Activated CD4-positive, alpha-beta T cell treated with anti-CD3 and anti-CD28 coated beads, Interleukin-2, amount 50 U/mL, for 24 hours (primary cell): Measurements from ENCODE around the gene MEIS1.
"Not testable (repeated sequence)": the region's sequence is repeated elsewhere in the genome, so short reads cannot be mapped to it uniquely, and the experiment has no call there.

ENCODE experiments used
- DNase-seq, 2 donors: peaks; one replicate each; pipeline ENCODE4 v3.0.0-alpha.2; 2020; ENCODE audit warnings: low read depth in 1 of 2, low spot score in 1 of 2

The MEIS1 gene

DNA sequence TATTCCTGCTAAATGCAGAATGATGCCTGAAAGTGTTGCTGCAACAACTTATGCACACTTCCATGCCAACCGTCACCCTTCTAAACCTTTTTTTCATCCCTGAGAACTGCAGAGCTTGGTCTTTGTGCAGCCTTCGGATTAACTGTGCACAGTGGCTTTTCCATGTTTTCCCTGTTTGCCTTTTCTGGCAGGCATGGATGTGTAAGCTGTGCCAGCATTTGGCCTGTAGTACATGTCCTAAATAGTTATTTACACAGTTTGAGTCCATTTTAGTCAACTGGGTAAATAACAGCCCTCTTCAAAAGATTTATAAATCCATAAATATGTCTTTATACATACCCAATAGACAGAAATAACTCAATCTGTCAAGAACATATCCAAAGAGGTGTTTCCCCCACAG, 31.5 kb downstream of the MEIS1 start:
- DNase-seq, result no peak

DNA sequence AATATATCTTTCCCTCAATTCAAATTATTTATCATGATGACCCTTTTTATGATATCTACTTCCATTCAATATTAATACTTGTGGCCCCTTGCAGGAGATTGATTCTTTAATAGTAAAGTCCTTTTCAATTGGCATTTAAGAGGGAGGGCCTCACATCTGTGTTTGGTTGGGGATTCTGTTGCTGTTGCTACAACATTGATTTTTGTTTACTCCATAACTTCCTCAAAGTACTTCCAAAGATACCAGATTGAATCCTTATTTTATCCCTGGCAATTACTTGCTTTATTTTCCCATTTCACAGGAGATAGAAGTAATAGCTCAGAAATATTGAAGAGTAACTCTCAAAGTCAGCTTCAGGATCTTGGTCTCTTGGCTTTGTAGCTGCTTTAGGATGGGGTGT, 32.8 kb downstream of the MEIS1 start:
- DNase-seq, result no peak

DNA sequence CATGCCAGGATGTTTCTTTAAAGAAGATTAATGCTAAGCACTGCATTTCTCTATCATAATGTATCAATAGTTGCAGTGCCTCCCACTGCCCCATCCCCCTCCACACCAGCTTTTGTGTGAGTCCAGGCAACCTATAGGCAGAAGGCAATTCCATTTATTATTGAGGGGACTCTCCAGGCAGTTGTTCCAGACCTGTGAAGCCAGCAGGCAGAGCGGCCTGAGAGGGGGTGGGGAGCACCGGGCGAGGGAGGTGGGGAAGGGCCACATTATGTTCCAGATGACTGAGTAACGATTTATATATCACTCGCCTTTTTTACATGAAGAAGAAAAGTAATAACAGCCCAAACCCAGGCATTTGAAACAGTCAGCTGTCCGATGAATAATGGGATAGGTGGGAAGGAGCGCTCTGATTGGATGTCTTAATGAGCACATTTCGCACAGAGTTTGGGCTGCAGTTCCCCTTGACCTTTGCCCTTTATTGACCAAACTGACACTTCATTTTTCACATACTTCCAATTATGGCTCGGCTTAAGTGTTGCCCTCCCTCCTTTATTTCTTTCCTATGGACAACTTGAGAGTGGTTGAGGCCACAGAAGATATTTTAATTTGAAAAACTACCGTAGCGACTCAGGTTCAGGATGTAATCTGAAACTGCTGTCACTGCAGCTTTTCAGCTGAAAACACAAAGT, 34.4 kb downstream of the MEIS1 start:
- no peak for DNase-seq

DNA sequence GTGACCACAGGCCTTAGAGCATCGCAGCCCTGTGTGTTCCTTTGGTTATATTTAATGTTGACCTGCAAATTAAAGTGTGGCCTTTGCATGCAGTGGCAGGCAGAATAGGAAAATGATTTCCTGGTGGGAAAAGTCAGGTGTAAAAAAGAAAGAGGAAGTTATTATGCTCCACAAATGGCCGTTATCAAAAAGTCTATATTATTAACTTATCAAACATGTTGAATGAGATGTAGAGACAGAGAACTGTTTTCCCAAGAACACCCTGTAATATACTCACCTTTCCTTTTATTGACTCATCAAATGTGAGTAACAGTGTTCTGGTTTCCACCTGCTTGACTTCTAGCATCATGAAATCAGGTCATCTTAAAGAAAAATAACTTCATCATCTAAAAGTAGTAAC, 35.3 kb downstream of the MEIS1 start:
- no peak for DNase-seq

DNA sequence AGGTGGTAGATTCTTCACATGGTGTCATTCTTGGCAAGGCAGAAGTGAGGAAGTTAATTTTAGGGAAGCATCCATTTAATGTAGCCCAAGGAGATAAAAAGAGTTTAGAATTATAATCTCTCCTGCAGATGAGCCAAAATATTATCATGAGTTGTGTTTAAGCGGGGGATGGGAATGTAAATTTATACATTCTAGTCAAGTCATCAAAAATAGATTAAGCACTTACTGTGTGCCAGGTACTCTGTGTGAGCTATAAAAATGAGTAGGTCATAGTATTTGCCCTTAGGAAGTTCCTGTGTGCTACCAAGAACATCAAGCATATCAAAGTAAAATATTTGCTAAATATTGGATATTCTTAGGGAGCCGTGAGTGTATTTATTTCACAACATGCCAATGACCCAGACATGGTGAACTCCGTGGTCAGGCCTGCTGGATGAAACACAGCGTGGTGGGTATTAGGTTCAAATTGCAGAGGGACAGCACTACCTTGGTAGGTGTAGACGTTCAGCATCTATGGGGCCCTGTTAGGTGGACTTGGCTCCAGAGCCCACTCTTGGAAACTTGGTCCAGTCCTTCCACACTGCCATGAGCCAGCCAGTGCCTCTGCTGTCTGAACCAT, 37.4 kb downstream of the MEIS1 start:
- no peak for DNase-seq

DNA sequence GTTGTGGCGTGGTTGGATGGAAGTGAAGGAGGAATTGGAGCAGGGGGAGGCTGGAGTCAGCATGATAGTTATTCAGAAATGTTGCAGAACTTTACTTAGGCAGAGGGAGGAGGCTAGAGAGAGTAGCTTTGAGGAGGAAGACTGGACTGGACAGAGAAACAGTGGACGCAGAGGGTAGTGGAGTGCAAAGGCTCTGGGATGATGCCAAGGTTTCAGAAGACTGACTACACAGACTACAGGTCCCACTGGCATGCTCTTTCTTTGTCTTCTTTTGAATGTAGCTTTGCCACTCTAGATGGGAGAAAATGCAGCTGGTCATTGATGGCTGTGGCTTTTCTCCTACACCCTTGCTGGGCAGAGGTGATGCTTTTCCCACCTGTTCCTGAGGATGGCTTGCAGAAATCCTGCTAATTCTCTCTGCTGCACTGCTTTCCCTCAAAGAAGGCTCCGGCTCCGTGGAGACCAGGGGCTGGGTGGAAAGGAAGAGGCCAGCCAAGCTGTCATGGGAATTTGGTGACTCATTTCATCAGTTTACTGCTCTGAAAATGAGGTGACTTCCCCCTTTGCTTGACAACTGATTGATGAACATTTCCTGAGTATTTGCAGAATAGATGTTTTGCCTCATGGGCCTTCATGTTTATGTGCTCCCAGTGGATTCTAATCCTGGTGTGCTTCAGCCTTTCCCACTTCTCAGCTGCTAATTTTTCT, 42.4 kb downstream of the MEIS1 start:
- no peak for DNase-seq

DNA sequence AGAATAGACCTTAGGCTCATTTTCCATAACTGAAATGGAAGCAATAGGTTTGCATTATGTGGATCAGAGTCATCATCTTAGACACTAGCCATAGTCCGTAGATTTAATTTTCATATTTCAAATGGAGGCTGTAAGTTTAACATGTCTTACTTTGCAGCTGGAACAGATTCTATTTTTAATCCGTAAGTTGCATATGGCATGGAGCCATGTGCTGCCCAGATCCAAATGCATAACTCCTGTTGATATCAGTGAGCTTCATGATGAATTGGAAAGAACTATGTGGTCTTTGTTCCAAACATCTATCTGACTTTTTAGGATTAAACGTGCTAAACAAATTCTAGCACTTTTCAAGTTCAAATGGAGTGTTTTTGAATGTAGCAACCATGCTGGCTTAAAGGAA, 43.4 kb downstream of the MEIS1 start:
- DNase-seq, result no peak

DNA sequence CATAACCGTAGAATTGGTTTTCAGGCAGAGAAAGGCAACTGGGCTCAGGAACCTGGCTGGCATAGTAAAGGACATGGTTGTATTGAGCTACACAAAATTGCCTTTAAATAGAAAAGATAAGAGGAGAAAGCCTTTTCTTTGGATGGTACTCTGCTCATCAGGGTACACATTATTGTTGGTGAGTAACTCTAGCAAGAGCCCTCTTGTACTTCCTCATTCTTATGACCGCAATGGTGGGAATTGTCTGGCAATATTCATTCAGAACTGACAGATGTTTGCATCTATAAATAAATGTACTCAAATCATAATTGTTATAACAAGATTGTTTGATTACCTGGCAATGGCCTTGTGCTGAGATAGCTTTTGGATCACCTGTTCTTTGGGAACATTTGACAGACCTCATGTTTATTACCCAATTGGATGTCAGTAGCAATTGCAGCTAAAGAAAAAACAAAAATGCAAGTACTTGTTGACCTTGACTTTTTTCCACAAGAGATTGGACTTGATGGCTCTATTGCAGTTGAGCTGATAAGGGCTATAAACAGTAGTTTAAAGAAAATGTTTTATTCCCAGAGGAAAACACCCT, 43.9 kb downstream of the MEIS1 start:
- no peak for DNase-seq

DNA sequence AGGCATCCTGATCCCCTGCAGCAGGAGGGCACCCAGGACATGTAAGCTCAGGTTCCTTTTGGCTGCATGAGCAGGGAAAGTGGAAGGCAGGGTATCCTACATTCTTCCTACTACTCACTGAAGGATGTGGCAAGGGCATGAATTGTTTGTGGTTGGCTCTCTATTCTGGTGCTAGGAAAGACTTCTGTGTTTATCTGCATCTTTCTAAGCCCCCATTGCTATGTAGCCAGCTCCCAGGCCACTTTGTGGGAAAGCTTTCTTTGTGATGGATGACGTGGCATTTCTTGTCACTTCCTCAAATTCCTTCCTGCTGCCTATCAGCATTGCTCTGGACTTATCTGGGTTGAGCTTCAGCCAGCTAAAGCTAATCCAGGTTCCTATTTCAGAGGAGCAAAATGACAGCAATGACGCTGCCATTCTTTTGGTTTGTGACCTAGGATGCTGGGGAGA, 46.2 kb downstream of the MEIS1 start:
- DNase-seq, result no peak

DNA sequence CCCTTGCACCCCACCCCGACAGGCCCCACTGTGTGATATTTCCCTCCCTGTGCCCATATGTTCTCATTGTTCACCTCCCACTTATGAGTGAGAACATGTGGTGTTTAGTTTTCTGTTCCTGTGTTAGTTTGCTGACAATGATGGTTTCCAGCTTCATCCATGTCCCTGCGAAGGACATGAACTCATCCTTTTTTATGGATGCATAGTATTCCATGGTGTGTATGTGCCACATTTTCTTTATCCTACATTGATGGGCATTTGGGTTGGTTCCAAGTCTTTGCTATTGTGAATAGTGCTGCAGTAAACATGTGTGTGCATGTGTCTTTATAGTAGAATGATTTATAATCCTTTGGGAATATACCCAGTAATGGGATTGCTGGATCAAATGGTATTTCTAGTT, 50.3 kb downstream of the MEIS1 start:
- not testable (repeated sequence) for DNase-seq

DNA sequence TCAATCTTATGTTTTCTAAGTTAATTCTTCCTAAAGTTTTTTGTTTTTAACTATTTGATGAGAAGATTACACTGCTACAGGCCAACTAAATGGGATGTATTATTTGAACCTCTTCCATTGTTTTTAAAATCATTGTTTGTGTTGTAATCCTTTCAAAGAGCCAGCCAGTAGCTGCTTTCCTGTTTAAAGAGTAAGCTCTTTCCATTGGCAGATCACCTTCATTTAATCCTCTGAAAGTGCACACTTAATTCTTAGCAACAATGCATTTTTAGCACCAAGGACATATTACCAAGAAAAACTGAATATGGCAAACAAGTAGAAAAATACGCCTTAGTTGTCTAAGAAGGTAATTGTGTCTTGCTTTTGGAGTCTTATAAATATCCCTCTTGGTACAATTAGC, 54.0 kb downstream of the MEIS1 start:
- DNase-seq, result no peak

DNA sequence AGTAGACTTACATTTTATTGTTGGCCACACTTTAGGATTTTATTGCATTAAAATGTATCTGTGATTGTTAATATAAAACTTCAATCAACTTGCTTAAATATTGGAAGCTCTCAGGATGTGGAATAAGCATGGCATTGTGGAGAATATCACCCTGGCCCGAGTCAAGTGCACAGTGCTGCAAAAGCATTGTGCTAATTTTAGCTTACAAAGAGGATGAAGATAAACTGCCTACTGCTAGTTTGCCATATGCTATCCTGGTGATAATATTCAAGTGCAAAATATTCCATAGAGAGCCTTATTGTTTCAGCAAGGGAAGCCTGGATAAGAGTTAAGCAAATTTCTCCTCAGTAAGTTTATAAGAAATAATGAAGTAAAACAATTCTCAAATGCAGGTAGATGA, 54.5 kb downstream of the MEIS1 start:
- no peak for DNase-seq

DNA sequence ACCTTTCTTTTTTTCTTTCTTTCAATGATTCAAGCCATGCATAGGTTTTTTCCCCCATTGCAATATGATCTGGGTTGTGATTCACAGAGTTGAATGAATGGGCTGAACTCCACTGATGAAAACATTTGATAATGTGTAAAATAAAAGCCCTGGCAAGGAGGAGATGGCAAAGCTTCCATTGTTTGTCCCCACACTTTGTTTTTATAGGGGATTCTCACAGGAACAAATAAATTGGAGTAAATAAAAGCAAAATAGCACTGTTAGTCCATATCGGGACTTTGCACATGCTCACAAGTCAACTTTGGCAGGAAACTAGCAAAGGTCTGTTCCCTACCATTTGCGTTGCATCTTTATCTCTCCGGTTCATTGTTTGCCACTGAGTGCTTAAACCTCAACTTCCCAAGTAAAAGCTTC, 55.7 kb downstream of the MEIS1 start:
- no peak for DNase-seq

DNA sequence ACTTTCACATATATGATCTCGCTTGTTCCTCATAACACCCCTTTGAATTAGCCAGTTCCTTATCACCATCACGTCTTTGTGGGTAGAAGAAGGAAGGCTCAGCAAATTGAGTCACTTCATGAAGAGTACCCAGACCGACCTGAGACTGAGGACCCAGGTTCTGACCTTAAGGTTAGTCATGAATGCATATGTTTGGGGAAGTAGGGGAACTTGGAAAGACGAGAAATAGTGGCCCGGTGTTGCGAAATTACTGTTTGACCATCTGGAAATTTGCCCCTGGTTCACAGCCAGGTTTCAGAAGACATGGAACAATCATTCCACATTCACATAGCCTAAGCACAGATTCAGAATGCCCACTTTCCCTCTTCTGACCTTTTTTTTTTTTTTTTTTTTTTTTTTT, 59.8 kb downstream of the MEIS1 start:
- no peak for DNase-seq

DNA sequence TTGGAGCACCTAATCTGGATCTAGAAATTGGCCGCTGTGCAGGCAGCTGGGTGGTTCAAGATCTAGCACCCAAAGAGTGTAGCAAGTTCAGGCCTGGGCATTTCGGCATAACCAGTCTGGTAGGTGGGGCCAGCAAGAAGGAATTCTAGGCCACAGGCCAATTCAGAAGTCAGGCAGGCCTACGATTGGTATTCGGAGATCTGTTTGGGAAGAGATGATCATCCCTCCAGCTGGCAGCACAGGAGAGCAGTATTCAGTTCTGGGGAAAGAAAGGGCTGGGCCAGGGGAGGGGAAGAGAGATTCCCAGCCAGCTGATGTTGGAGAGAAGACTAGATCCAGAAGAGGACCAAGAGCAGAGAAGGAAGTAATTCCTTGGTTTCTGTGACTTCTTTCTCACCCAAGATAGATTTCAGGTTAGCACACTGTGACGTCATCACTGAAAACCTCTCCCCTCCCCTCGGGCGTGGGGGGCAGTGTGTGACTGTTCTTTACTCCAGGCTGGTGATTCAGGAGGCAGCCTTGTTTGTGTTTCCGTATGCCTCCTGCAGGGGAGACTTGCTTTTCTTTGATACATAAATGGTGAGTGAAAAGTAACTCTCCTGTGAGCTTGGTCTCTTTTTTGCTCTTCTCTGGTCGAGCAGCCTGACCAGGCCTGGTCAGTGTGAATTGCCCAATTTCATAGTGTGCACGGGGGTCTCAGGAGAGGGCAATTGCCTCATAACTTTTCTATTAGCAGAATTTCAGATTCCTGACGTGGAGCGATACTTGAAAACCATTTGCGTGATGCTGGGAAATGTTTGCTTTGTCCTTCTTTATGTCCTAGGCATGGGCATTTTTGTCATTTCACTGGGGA, 61.1 kb downstream of the MEIS1 start:
- no peak for DNase-seq

DNA sequence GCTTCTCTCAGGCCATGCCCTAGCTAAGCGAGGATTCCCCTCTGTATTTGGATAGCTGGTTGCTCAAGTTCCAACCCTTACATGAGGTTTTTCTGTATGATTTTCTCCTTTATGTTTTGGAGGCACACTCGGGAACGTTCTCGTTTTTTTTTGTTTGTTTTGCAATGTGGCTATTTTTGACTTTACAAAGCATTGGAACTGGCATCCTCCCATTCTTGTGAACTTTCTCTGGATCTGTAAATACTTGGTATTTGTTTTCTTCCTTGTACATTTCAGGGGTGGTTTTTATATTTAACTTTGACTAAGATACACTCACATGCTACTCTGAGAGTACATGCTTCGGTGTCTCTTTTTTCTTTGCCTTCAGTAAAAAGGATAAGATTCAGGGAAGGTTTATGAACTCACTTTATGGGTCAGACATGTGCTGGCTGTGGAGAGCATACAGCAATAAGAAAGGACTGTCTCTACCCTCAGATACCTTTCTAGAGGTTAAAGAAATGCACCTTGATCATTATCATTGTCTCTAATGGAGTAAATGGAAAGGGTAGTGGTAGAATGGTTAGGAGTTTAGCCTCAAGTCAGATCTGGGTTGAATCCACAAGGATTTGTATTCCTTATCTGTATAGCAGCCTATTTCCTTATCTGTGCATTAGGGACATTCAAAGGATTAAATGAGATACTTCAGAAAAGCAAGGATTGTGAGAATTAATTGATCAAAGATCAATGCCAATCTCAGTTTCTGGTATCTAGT, 61.9 kb downstream of the MEIS1 start:
- no peak for DNase-seq

DNA sequence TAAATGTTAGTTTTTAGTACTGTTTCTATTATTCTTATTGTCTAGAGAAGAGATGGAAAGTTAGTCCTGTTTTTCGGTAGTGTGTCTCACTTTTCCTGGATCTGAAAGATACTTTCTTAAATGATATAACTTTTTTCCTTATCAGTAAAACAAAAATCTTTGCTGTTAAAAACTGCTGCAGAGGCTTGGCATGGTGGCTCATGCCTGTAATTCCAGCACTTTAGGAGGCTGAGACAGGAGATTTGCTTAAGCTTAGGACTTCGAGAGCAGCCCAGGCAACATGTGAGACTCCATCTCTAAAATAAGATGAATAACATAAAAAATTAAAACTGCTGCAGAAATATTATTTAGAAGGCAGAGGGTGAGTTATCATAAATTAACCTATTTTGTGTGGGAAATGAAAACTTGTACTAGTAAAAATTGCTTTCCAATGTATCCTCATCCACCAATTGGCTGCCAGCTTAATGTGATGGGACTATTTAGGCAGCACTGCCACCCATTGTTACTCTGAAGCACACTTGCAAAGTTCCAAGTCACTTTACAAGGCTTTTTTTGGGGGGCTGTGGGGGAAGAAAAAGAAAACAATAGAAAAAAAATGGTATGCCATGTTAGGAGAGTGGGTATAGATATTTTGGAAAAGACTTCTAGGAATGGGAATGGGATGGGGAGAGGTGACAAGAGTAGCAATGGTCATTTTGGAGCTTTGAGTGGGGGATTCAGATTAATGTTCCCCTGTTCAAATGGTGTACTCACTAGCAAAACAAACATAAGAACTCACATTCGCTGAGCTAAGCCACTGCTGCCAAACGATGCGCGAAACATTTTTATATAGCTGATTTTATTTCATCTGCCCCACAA, 62.7 kb downstream of the MEIS1 start:
- no peak for DNase-seq

DNA sequence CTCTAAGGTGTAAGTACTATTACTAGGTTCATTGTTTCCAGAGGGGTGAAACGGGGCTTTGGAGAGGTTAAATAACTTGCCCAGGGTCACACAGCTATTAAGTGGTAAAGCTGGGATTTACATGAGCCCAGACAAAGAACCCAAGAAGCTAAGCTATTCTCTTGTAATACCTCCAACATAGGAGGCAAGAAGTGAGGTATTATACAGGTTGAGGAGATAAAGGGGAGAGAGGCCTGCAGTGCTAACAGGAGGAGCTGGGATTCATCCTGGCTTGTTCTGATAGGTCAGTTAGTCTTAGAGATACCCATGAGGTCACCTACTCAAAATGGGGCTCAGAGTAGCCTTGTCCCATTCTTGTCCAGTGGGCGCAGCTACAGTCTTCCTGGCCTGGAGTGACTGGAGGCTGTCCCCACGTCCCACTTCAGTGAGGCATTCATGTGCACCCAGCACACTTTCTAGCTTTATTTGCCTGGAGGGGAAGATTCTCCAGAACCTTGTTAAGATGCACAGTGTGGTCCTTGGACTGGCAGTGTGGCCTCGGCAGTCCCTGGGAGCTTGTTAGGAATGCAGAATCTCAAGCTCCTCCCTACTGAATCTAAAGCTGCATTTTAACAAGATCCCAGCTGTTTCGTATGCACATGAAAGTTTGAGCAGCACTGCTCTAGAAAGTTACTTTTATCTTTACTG, 63.5 kb downstream of the MEIS1 start:
- no peak for DNase-seq

DNA sequence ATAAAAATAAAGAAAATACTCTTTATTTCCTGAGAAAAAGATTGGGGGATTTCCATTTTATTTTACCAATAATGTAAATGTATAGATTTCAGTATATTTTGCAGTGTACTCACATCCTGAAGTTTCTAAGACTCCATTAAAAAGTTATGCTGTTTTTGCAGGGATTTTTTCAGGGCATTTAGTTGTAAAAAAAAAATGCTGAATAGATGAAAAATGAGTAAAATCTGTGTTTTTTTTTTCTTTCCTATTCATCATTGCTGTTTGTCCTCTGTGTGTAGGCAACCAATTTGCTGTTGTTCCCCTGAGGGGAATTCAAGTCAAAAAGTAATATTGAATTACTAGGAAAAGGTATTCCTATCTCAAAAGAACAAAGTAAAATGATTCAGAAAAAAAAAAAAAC, 66.3 kb downstream of the MEIS1 start:
- DNase-seq, result no peak
